ENCODE data around the gene MST1.

Gene MST1

GRCh38 chr3:49657208-49657915, 31.9 kb downstream of the MST1 start:
- TF ChIP-seq, protein P1, sequence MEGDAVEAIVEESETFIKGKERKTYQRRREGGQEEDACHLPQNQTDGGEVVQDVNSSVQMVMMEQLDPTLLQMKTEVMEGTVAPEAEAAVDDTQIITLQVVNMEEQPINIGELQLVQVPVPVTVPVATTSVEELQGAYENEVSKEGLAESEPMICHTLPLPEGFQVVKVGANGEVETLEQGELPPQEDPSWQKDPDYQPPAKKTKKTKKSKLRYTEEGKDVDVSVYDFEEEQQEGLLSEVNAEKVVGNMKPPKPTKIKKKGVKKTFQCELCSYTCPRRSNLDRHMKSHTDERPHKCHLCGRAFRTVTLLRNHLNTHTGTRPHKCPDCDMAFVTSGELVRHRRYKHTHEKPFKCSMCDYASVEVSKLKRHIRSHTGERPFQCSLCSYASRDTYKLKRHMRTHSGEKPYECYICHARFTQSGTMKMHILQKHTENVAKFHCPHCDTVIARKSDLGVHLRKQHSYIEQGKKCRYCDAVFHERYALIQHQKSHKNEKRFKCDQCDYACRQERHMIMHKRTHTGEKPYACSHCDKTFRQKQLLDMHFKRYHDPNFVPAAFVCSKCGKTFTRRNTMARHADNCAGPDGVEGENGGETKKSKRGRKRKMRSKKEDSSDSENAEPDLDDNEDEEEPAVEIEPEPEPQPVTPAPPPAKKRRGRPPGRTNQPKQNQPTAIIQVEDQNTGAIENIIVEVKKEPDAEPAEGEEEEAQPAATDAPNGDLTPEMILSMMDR (IDR thresholded peaks at IDR 0.05; ENCODE audit: control insufficient read depth, extremely low read depth, insufficient read depth), result no peak
- no peak for DNase-seq (ENCODE audit: low read depth)
- no peak overlapping the region for H3K4me3 ChIP-seq (ENCODE audit: low read depth, low read length)

DNA sequence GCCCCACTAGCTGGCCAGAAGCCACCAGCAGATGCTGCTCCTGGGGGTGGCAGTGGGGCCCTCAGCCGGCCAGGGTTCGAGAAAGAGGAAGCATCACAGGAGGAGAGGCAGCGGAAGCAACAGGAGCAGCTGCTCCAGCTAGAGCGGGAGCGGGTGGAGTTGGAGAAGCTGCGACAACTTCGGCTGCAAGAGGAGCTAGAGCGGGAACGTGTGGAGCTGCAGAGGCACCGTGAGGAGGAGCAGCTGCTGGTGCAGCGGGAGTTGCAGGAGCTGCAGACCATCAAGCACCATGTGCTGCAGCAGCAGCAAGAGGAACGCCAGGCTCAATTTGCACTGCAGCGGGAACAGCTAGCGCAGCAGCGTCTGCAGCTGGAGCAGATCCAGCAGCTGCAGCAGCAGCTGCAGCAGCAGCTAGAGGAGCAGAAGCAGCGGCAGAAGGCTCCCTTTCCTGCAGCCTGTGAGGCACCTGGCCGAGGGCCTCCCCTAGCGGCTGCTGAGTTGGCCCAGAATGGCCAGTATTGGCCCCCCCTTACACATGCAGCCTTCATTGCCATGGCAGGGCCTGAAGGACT, 32.6 kb downstream of the MST1 start:
- no peak overlapping the region for H3K4me3 ChIP-seq (ENCODE audit: low read depth, low read length)
- TF ChIP-seq, protein P1 (IDR thresholded peaks at IDR 0.05; ENCODE audit: control insufficient read depth, extremely low read depth, insufficient read depth), result no peak
- no peak for DNase-seq (ENCODE audit: low read depth)

- TF ChIP-seq, protein P1 (IDR thresholded peaks at IDR 0.05; ENCODE audit: control insufficient read depth, extremely low read depth, insufficient read depth), result no peak
- H3K4me3 ChIP-seq (ENCODE audit: low read depth, low read length), result no peak overlapping the region
- DNase-seq (ENCODE audit: low read depth), result no peak
Observed at GRCh38 chr3:49655731-49656285, 33.5 kb downstream of the MST1 start.

DNA sequence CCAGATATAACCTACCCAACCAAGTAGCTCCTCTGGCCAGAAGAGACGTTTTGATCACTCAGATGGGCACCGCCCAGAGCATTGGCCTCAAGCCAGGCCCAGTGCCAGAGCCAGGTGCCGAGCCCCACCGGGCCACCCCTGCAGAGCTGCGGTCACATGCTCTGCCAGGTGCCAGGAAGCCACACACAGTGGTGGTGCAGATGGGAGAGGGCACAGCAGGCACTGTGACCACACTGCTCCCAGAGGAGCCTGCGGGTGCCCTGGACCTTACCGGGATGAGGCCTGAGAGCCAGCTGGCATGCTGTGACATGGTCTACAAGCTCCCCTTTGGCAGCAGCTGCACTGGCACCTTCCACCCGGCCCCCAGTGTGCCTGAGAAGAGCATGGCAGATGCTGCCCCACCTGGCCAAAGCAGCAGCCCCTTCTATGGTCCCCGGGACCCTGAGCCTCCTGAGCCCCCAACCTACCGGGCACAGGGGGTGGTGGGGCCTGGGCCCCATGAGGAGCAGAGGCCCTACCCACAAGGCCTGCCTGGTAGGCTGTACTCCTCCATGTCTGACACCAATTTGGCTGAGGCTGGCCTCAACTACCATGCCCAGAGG, 34.2 kb downstream of the MST1 start:
- H3K4me3 ChIP-seq (ENCODE audit: low read depth, low read length), result no peak overlapping the region
- TF ChIP-seq, protein P1 (IDR thresholded peaks at IDR 0.05; ENCODE audit: control insufficient read depth, extremely low read depth, insufficient read depth), result no peak
- no peak for DNase-seq (ENCODE audit: low read depth)

GRCh38 chr3:49654176-49654825, 35.0 kb downstream of the MST1 start:
- no peak for DNase-seq (ENCODE audit: low read depth)
- H3K4me3 ChIP-seq (ENCODE audit: low read depth, low read length), result no peak overlapping the region
- TF ChIP-seq, protein P1 (IDR thresholded peaks at IDR 0.05; ENCODE audit: control insufficient read depth, extremely low read depth, insufficient read depth), result no peak

- H3K4me3 ChIP-seq (ENCODE audit: low read depth, low read length), result no peak overlapping the region
- TF ChIP-seq, protein P1 (IDR thresholded peaks at IDR 0.05; ENCODE audit: control insufficient read depth, extremely low read depth, insufficient read depth), result no peak
- no peak for DNase-seq (ENCODE audit: low read depth)
Observed at GRCh38 chr3:49653621-49654020, 35.7 kb downstream of the MST1 start.
